ENCODE data around the gene ATP2C2. TPM values are rescaled to one million over a fixed set of nuclear protein-coding genes. Genes with fewer than 3 reads are reported as not detected.

The ATP2C2 gene
- total RNA-seq, 1 experiment from 2014 or later: 26.0 TPM

DNA sequence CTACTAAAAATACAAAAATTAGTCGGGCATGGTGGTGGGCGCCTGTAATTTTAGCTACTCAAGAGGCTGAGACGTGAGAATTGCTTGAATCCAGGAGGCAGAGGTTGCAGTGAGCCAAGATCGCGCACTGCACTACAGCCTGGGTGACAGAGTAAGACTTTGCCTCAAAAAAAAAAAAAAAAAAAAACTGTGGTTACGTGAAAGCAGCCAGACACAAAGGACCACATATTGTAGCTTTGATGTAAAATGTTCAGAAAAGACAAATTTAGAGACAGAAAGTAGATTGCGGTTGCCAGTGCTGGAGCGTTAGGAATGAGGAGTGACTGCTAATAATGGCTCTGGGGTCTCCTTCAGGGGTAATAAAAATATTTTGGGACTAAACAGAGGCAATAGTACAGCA lies 140.2 kb downstream of the ATP2C2 start:
- no peak for DNase-seq
- H3K36me3 ChIP-seq (ENCODE audit: low read depth, low read length): no peaks in the 10 kb centered on the region
- no peak overlapping the region for H3K9ac ChIP-seq (ENCODE audit: low read length)
- H3K9me3 ChIP-seq (ENCODE audit: low read length): no peaks in the 10 kb centered on the region
- ChIA-PET POLR2A (ENCODE audit: unreplicated experiment) (no interaction called here), CTCF (no interaction called here)
- H3K27ac ChIP-seq (ENCODE audit: low read length): no peak overlapping the region
- no peaks in the 10 kb centered on the region for H3K9me2 ChIP-seq (replicated peaks; ENCODE audit: low read length)
- no TSS peak for BruUV-seq (replicated peaks)
- no peak for ATAC-seq
- H3K4me2 ChIP-seq (ENCODE audit: low read length): no peak overlapping the region
- intact Hi-C loops (cut with micrococcal nuclease): no loop called here
- no peaks in the 10 kb centered on the region for H3K27me3 ChIP-seq (ENCODE audit: low read length)
- peaks cover 27% of the 10 kb centered on the region for H3K4me1 ChIP-seq (ENCODE audit: insufficient read depth, low read length)
- H3K4me3 ChIP-seq (ENCODE audit: low read length): no peak overlapping the region
- TF ChIP-seq EZH2 (IDR thresholded peaks at IDR 0.05; ENCODE audit: low read length, unreplicated experiment) (no peak), EZH2phosphoT487 (IDR thresholded peaks at IDR 0.05; ENCODE audit: borderline replicate concordance, low read length) (no peak), CTCF (conservative IDR thresholded peaks at IDR 0.05; ENCODE audit: low read depth, low read length) (no peak)
- H3F3A ChIP-seq (ENCODE audit: low read length, unreplicated experiment): no peaks in the 10 kb centered on the region
- no peak overlapping the region for H2AFZ ChIP-seq (ENCODE audit: low read length)
- H3K79me2 ChIP-seq (ENCODE audit: low read length): peaks cover 17% of the 10 kb centered on the region
- no peaks in the 10 kb centered on the region for H4K20me1 ChIP-seq (ENCODE audit: low read length)

DNA sequence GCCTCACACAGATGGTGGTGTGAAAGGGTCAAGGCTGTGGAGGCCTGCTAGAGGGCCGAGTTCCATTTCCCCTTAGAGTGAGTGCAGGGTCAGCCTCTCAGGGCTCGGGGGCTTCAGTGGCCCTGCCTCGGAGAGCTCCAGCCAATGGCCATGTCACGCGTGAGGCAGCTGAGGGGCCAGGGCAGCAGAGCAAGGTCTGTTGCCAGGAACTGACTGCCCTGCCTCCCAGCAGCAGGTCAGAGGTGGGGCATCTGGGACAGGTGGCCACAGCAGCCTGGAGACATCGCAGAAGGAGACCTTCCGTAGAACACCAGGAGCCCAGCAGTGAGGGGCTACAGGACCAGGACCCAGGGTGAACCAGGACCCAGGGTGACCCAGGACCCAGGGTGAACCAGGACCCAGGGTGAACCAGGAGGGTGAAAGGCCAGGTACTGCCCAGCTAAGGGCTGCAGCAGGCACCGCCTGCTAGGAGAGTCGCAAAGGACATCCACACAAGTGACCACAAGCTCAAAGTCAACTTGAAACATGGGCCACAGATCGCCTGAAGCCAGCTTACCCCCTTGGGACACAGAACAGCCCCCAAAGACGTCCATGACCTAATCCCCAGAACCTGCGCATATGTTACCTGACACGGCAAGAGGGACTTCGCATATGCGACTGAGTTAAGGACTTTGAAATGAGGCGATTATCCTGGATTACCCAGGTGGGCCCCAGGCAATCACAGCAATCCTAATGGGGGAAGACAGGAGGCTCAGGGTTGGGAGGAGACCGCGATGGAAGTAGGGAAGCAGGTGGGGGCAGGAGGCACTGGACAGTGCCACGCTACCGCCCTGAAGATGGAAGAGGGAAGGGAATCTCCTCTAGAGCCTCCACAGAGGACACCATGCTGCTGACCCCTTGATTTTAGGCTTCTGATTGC lies 141.0 kb downstream of the ATP2C2 start:
- no peaks in the 10 kb centered on the region for H3K27me3 ChIP-seq (ENCODE audit: low read length)
- no peak for TF ChIP-seq EZH2 (IDR thresholded peaks at IDR 0.05; ENCODE audit: low read length, unreplicated experiment)
- TF ChIP-seq CTCF (conservative IDR thresholded peaks at IDR 0.05; ENCODE audit: low read depth, low read length): no peak
- no peak for TF ChIP-seq EZH2phosphoT487 (IDR thresholded peaks at IDR 0.05; ENCODE audit: borderline replicate concordance, low read length)
- CTCF ChIA-PET: no interaction called here

More for the DNA sequence above, 141.0 kb downstream of the ATP2C2 start:
- H3F3A ChIP-seq (ENCODE audit: low read length, unreplicated experiment): no peaks in the 10 kb centered on the region
- no TSS peak for BruUV-seq (replicated peaks)
- no peak overlapping the region for H3K4me3 ChIP-seq (ENCODE audit: low read length)
- no peaks in the 10 kb centered on the region for H4K20me1 ChIP-seq (ENCODE audit: low read length)
- H3K36me3 ChIP-seq (ENCODE audit: low read depth, low read length): no peaks in the 10 kb centered on the region
- no peak for DNase-seq
- no peak overlapping the region for H3K9ac ChIP-seq (ENCODE audit: low read length)
- POLR2A ChIA-PET (ENCODE audit: unreplicated experiment): no interaction called here
- no peak for ATAC-seq
- no peaks in the 10 kb centered on the region for H3K9me2 ChIP-seq (replicated peaks; ENCODE audit: low read length)
- no peak overlapping the region for H3K27ac ChIP-seq (ENCODE audit: low read length)
- peaks cover 9% of the 10 kb centered on the region for H3K79me2 ChIP-seq (ENCODE audit: low read length)
- peaks cover 20% of the 10 kb centered on the region for H3K4me1 ChIP-seq (ENCODE audit: insufficient read depth, low read length)
- H3K4me2 ChIP-seq (ENCODE audit: low read length): no peak overlapping the region
- no peaks in the 10 kb centered on the region for H3K9me3 ChIP-seq (ENCODE audit: low read length)
- intact Hi-C loops (cut with micrococcal nuclease): no loop called here
- no peak overlapping the region for H2AFZ ChIP-seq (ENCODE audit: low read length)
